Astrocyte (in vitro differentiated cells and primary cell): Measurements from ENCODE around the gene BCL11B. TPM values are rescaled to one million over a fixed set of nuclear protein-coding genes. Genes with fewer than 3 reads are reported as not detected.

Source experiments
- DNase-seq: peaks from one replicate; pipeline ENCODE4 v3.0.0-alpha.2; 2010; ENCODE audit warnings: low read depth
- FAIRE-seq: peaks from 2 replicates; lab custom pipeline; 2011; peaks lifted over from hg19 to GRCh38; lab: Jason Lieb, UNC
- H2AFZ ChIP-seq: 2 replicates; pipeline ENCODE4 v1.6.0; 2012; ENCODE audit warnings: low read depth, low read length, inconsistent platforms
- H3K27ac ChIP-seq: 2 replicates; pipeline ENCODE4 v1.5.1; 2011; ENCODE audit warnings: low read depth, low read length, inconsistent platforms
- H3K27me3 ChIP-seq: 2 replicates; pipeline ENCODE4 v1.6.0; 2011; ENCODE audit warnings: low read length, inconsistent platforms; ENCODE audit not compliant: insufficient read depth
- H3K36me3 ChIP-seq: 2 replicates; pipeline ENCODE4 v1.5.1; 2011; ENCODE audit warnings: low read length, inconsistent platforms; ENCODE audit not compliant: insufficient read depth
- H3K4me1 ChIP-seq: 2 replicates; pipeline ENCODE4 v1.5.1; 2011; ENCODE audit warnings: low read length, inconsistent platforms; ENCODE audit not compliant: insufficient read depth
- H3K4me2 ChIP-seq: 2 replicates; pipeline ENCODE4 v1.6.0; 2012; ENCODE audit warnings: low read length, inconsistent platforms
- H3K4me3 ChIP-seq: 2 replicates; pipeline ENCODE4 v1.5.1; 2011; ENCODE audit warnings: low read depth, mild to moderate bottlenecking, low read length, inconsistent platforms; ENCODE audit not compliant: insufficient read depth
- H3K79me2 ChIP-seq: 2 replicates; pipeline ENCODE4 v1.6.0; 2012; ENCODE audit warnings: mild to moderate bottlenecking, low read length, inconsistent platforms; ENCODE audit not compliant: insufficient read depth
- H3K9ac ChIP-seq: 2 replicates; pipeline ENCODE4 v1.6.0; 2012; ENCODE audit warnings: mild to moderate bottlenecking, low read length, inconsistent platforms
- H3K9me3 ChIP-seq: 2 replicates; pipeline ENCODE4 v1.5.1; 2012; ENCODE audit warnings: low read depth, mild to moderate bottlenecking, low read length, inconsistent platforms; ENCODE audit not compliant: insufficient read depth
- H4K20me1 ChIP-seq: 2 replicates; pipeline ENCODE4 v1.6.0; 2012; ENCODE audit warnings: low read length, inconsistent platforms; ENCODE audit not compliant: insufficient read depth
- H3K27ac Mint-ChIP-seq: one replicate; pipeline ENCODE4 v1.8.0; 2021; ENCODE audit warnings: mild to moderate bottlenecking, mixed read lengths; ENCODE audit not compliant: unreplicated experiment
- H3K27me3 Mint-ChIP-seq: one replicate; pipeline ENCODE4 v1.8.0; 2021; ENCODE audit warnings: low read depth, mixed read lengths; ENCODE audit not compliant: unreplicated experiment
- H3K36me3 Mint-ChIP-seq: one replicate; pipeline ENCODE4 v1.8.0; 2021; ENCODE audit warnings: low read depth, mixed read lengths; ENCODE audit not compliant: unreplicated experiment
- H3K4me1 Mint-ChIP-seq: one replicate; pipeline ENCODE4 v1.8.0; 2021; ENCODE audit warnings: low read depth, mixed read lengths; ENCODE audit not compliant: unreplicated experiment
- H3K4me3 Mint-ChIP-seq: one replicate; pipeline ENCODE4 v1.8.0; 2021; ENCODE audit warnings: mild to moderate bottlenecking, moderate library complexity, mixed read lengths; ENCODE audit not compliant: unreplicated experiment
- H3K9me3 Mint-ChIP-seq: one replicate; pipeline ENCODE4 v1.8.0; 2021; ENCODE audit warnings: mild to moderate bottlenecking, mixed read lengths; ENCODE audit not compliant: unreplicated experiment
- EZH2 ChIP-seq: IDR thresholded peaks from 2 replicates; pipeline ENCODE4 v1.6.1; 2012; ENCODE audit warnings: mild to moderate bottlenecking, low read length, inconsistent platforms; ENCODE audit not compliant: insufficient read depth
- total RNA-seq: library from RNA; stranded (reverse); gene quantifications from 2 replicates; pipeline ENCODE4 v1.2.1, GENCODE V29; 2021
- TF ChIP-seq, protein P1 (sequence below): IDR thresholded peaks from 2 replicates; pipeline ENCODE4 v1.5.1; 2011; ENCODE audit warnings: low read depth, mild to moderate bottlenecking, inconsistent platforms, low read length, moderate library complexity; ENCODE audit not compliant: insufficient read depth

BCL11B gene
- total RNA-seq, 1 donor from 2014 or later = 1.1 TPM

DNA sequence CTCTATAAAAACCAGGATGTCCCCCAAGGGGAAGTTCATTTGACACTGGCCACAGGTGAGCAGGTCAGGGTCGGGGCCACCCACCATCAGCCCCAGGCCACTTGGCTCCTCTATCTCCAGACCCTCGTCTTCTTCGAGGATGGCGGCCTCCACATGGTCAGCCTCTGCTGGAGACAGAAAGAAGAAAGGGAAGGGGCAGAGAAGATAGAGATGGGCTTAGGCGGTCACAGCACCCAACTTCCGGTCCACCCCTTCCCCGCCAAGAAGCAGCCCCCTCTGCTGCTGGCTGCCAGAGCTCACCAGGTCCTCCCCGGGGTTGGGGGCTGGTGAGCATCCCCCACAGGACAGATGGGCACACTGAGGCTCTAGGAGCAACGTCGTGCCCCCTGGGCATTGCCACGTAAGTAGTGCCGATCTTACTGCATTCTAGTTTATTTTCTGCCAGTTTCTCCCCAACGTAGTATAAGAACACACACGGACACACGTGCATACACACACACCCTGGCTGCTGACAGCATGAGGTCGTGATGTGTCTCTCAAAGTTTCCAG, 14.2 kb downstream of the BCL11B start:
- Histone ChIP-seq H3K27me3 (peaks cover 6% of the 10 kb centered on the region), H3K36me3 (no peaks in the 10 kb centered on the region), H3K9me3 (no peaks in the 10 kb centered on the region), H4K20me1 (no peaks in the 10 kb centered on the region), H3K4me3 (no peak overlapping the region), H3K79me2 (no peaks in the 10 kb centered on the region), H3K4me1 (no peaks in the 10 kb centered on the region), H3K27ac (no peak overlapping the region), H3K4me2 (no peak overlapping the region), H3K9ac (no peak overlapping the region), H2AFZ (no peak overlapping the region)
- H3K9me3 Mint-ChIP-seq = no peaks in the 10 kb centered on the region
- peaks cover 8% of the 10 kb centered on the region for H3K4me1 Mint-ChIP-seq
- FAIRE-seq (no peak), DNase-seq (no peak)
- TF ChIP-seq EZH2 = no peak
- TF ChIP-seq, protein P1, sequence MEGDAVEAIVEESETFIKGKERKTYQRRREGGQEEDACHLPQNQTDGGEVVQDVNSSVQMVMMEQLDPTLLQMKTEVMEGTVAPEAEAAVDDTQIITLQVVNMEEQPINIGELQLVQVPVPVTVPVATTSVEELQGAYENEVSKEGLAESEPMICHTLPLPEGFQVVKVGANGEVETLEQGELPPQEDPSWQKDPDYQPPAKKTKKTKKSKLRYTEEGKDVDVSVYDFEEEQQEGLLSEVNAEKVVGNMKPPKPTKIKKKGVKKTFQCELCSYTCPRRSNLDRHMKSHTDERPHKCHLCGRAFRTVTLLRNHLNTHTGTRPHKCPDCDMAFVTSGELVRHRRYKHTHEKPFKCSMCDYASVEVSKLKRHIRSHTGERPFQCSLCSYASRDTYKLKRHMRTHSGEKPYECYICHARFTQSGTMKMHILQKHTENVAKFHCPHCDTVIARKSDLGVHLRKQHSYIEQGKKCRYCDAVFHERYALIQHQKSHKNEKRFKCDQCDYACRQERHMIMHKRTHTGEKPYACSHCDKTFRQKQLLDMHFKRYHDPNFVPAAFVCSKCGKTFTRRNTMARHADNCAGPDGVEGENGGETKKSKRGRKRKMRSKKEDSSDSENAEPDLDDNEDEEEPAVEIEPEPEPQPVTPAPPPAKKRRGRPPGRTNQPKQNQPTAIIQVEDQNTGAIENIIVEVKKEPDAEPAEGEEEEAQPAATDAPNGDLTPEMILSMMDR = no peak
- peaks cover 59% of the 10 kb centered on the region for H3K27me3 Mint-ChIP-seq
- peaks cover 2% of the 10 kb centered on the region for H3K36me3 Mint-ChIP-seq
- H3K27ac Mint-ChIP-seq = no peak overlapping the region
- H3K4me3 Mint-ChIP-seq = no peak overlapping the region

- Mint-ChIP-seq H3K4me1 (peaks cover 8% of the 10 kb centered on the region), H3K9me3 (no peaks in the 10 kb centered on the region), H3K36me3 (peaks cover under 1% of the 10 kb centered on the region), H3K4me3 (no peak overlapping the region), H3K27me3 (peaks cover 56% of the 10 kb centered on the region), H3K27ac (no peak overlapping the region)
- H3K4me1 ChIP-seq = no peaks in the 10 kb centered on the region
- H3K27me3 ChIP-seq = peaks cover 6% of the 10 kb centered on the region
- no peak for FAIRE-seq
- H3K36me3 ChIP-seq = no peaks in the 10 kb centered on the region
- no peak overlapping the region for H3K4me2 ChIP-seq
- H2AFZ ChIP-seq = no peak overlapping the region
- no peak overlapping the region for H3K4me3 ChIP-seq
- no peak overlapping the region for H3K9ac ChIP-seq
- no peaks in the 10 kb centered on the region for H3K79me2 ChIP-seq
- H4K20me1 ChIP-seq = no peaks in the 10 kb centered on the region
- no peak overlapping the region for H3K27ac ChIP-seq
- no peaks in the 10 kb centered on the region for H3K9me3 ChIP-seq
- TF ChIP-seq, protein P1 = no peak
- TF ChIP-seq EZH2 = no peak
- no peak for DNase-seq
Measured at GRCh38 chr14:99257122-99257672, 14.8 kb downstream of the BCL11B start.

DNA sequence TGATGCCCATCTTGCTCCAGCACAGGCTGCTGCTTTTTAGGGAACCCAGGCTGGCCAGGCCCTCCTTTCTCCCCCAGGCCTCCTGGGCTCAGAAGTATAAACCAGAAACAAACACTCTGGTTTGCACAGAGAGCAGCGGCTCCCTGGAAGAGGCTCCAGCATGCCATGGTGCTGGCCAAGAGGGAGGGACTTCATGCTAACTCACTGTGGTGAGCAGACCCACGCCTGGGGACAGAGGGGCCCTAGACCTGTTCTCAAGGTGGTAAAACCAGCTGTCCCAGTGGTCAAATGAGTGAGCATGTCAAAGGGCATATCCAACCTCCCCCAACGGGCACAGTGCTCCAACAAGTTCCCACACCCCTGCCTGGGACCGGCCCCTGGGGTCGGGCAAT, 15.5 kb downstream of the BCL11B start:
- Mint-ChIP-seq H3K9me3 (no peaks in the 10 kb centered on the region), H3K27ac (no peak overlapping the region), H3K4me3 (no peak overlapping the region), H3K27me3 (peaks cover 55% of the 10 kb centered on the region), H3K36me3 (no peaks in the 10 kb centered on the region), H3K4me1 (peaks cover 8% of the 10 kb centered on the region)
- H3K4me1 ChIP-seq = no peaks in the 10 kb centered on the region
- no peaks in the 10 kb centered on the region for H3K79me2 ChIP-seq
- TF ChIP-seq EZH2 = no peak
- TF ChIP-seq, protein P1 = no peak
- DNase-seq (no peak), FAIRE-seq (no peak)
- H2AFZ ChIP-seq = no peak overlapping the region
- H3K27ac ChIP-seq = no peak overlapping the region
- peaks cover 6% of the 10 kb centered on the region for H3K27me3 ChIP-seq
- no peak overlapping the region for H3K4me2 ChIP-seq
- H3K9ac ChIP-seq = no peak overlapping the region
- H4K20me1 ChIP-seq = no peaks in the 10 kb centered on the region
- H3K36me3 ChIP-seq = no peaks in the 10 kb centered on the region
- H3K4me3 ChIP-seq = no peak overlapping the region
- no peaks in the 10 kb centered on the region for H3K9me3 ChIP-seq
